ENCODE data around the gene BOLL.
A peak's percentile ranks its signal among the peaks of the same experiment; 100 is the strongest.

DNA sequence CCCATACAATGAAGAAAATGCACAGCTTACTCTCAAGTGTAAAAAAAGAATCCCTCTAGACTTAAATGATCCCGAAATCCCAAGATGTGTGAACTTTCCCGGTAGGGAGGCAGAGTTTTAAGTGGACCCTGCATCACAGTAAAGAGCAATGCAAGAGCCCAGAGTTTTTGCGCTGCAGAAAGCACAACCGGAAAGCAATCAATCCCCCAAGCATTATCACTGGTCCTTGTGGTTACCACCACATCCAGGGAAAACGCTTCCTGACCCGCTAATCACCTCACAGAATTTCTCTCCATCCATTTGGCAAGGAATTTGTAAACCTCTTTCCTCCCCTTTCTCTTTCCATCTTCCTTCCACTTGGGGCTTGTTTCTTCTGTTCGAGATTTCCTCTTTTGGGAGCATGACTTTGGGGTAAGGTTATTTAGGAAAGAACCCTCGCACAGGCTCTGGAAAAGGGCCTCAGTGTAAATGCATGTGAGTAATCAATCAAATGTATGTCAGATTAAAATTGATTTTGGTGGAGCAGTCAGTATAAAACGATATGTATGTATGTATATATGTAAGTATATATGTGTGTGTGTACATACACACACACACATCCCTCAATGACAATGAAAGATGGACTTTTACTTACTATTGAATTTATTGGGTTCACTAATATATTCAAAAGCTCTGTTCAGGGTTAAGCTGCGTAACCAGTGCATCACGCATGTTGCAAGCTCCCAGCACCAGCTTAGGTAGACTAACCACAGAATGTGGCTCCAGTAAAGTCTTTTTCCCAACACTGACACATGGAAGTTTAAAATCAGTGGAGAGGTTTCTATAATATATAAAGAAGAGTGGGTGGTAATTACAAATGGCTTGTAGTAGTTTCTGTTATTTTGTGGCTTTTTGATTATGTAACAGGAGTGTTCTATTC lies 20.9 kb upstream of the BOLL start:
- TF ChIP-seq, protein P1, sequence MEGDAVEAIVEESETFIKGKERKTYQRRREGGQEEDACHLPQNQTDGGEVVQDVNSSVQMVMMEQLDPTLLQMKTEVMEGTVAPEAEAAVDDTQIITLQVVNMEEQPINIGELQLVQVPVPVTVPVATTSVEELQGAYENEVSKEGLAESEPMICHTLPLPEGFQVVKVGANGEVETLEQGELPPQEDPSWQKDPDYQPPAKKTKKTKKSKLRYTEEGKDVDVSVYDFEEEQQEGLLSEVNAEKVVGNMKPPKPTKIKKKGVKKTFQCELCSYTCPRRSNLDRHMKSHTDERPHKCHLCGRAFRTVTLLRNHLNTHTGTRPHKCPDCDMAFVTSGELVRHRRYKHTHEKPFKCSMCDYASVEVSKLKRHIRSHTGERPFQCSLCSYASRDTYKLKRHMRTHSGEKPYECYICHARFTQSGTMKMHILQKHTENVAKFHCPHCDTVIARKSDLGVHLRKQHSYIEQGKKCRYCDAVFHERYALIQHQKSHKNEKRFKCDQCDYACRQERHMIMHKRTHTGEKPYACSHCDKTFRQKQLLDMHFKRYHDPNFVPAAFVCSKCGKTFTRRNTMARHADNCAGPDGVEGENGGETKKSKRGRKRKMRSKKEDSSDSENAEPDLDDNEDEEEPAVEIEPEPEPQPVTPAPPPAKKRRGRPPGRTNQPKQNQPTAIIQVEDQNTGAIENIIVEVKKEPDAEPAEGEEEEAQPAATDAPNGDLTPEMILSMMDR (conservative IDR thresholded peaks at IDR 0.05; ENCODE audit: low read length) = no peak
- TF ChIP-seq EZH2phosphoT487 (IDR thresholded peaks at IDR 0.05; ENCODE audit: borderline replicate concordance, low read depth, low read length) = peak; percentile 86; the same call in 1 of the 2 replicates

Measured in OCI-LY7 (cell line).